ES-I3 (cell line): Measurements from ENCODE around the gene SLC24A1.

ENCODE experiments used
- H3K36me3 ChIP-seq: 2 replicates; pipeline ENCODE4 v1.6.1; 2013; ENCODE audit warnings: mild to moderate bottlenecking, low read length, control low read depth, moderate library complexity; ENCODE audit not compliant: insufficient read depth
- H3K4me1 ChIP-seq: 2 replicates; pipeline ENCODE4 v1.6.1; 2013; ENCODE audit warnings: mild to moderate bottlenecking, control low read depth, low read length; ENCODE audit not compliant: insufficient read depth
- H3K9ac ChIP-seq: 2 replicates; pipeline ENCODE4 v1.6.1; 2013; ENCODE audit warnings: low read depth, mild to moderate bottlenecking, low read length, moderate library complexity
- H3K9me3 ChIP-seq: 2 replicates; pipeline ENCODE4 v1.6.1; 2013; ENCODE audit warnings: mild to moderate bottlenecking, low read length, moderate library complexity; ENCODE audit not compliant: control insufficient read depth, insufficient read depth

SLC24A1 gene

DNA sequence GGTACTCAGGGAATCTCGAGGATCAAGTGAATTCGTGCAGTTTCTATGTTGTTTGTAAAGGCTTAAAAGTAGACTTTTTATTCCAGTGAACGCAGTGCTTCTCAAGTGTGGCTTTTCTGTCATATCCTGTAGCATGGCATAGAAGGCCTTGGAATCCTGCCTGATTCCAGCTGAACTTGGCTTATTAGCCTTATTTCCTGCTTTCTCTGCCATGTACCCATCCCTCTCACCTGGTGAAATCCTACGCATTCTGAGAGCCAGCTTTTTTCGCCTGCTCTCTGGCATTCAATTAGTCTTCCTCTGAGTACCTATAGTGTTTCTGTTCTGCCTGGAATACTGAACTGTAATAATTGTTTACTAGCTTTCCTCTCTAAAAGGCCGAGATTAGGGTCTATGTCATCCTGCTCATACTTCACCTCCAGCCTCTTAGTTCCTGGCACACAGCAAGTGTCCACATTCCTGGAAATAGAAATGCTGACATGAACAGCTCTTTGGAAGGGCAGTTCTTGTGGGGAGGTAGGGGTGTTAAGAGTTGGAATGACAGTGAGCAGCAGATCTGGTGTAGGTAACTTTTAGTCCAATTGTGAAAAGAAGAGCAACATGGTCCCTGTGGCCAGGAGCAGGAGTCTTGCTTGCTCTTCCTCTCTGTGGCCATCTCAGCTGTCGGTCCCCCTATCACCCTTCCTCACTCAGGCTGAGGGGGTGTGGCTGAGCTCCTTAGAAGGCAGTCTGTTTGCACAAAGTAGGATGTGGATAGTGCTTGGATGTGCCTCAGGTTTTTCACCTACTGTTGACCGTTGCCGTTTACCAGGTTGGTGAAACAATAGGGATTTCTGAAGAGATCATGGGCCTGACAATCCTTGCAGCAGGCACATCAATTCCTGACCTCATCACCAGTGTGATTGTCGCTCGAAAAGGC is 30.4 kb downstream of the SLC24A1 start:
- Histone ChIP-seq H3K36me3 (no peaks in the 10 kb centered on the region), H3K9me3 (no peaks in the 10 kb centered on the region), H3K9ac (no peak overlapping the region), H3K4me1 (no peaks in the 10 kb centered on the region)

GRCh38 chr15:65653341-65653740 is 31.6 kb downstream of the SLC24A1 start:
- Histone ChIP-seq H3K36me3 (no peaks in the 10 kb centered on the region), H3K9me3 (no peaks in the 10 kb centered on the region), H3K9ac (no peak overlapping the region), H3K4me1 (no peaks in the 10 kb centered on the region)

DNA sequence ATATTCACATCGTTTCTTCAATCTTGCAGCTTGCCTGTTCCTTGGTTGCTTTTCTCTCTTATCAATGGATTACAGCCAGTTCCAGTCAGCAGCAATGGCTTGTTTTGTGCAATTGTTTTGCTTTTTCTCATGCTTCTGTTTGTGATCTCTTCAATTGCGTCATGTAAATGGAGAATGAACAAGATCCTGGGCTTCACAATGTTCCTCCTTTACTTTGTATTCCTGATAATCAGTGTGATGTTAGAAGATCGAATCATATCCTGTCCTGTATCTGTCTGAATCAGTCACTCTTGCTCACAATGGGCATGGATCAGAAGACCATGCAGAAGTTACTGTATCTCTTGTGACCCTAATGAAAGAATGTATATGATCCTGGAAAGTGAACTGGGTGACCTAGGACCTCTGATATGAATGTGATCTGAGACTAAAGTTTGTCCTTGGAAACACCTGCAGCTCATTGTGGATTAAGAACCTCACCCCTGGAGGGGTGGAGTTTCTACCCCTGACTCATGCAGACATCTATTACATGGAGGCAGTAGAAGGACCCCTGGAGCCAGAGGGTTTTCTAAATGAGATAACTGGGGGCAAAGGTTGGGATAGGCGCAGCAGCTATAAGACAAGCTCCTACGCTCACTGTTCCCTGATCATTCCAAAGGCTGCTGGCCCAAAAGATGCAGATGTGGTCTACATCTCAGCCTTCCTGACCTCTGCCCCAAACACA is 32.2 kb downstream of the SLC24A1 start:
- Histone ChIP-seq H3K9me3 (no peaks in the 10 kb centered on the region), H3K4me1 (no peaks in the 10 kb centered on the region), H3K36me3 (no peaks in the 10 kb centered on the region), H3K9ac (no peak overlapping the region)

GRCh38 chr15:65655026-65655425 is 33.3 kb downstream of the SLC24A1 start:
- Histone ChIP-seq H3K36me3 (no peaks in the 10 kb centered on the region), H3K9me3 (no peaks in the 10 kb centered on the region), H3K9ac (no peak overlapping the region), H3K4me1 (no peaks in the 10 kb centered on the region)

DNA sequence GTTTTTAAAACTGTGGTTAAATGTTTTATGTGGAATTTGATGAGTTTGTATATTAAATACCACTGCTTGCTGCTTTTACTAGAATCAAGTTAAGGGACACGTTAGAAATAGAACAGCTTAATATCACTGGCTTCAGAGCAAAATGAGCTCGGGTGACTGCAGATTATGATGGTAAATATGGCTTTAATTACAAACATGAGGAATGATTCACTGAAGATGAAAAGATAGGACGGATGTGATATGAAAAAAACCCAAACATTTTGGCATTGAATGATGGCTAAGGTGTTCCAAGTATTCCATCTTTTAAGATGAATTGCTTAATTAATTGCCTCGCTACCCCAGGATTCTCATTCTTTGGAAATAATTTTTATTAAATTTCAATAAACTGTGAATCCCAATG is 33.7 kb downstream of the SLC24A1 start:
- Histone ChIP-seq H3K9ac (no peak overlapping the region), H3K4me1 (no peaks in the 10 kb centered on the region), H3K9me3 (no peaks in the 10 kb centered on the region), H3K36me3 (no peaks in the 10 kb centered on the region)

GRCh38 chr15:65659502-65660052 is 37.8 kb downstream of the SLC24A1 start:
- no peaks in the 10 kb centered on the region for H3K4me1 ChIP-seq
- no peaks in the 10 kb centered on the region for H3K36me3 ChIP-seq
- no peaks in the 10 kb centered on the region for H3K9me3 ChIP-seq
- H3K9ac ChIP-seq, result no peak overlapping the region

DNA sequence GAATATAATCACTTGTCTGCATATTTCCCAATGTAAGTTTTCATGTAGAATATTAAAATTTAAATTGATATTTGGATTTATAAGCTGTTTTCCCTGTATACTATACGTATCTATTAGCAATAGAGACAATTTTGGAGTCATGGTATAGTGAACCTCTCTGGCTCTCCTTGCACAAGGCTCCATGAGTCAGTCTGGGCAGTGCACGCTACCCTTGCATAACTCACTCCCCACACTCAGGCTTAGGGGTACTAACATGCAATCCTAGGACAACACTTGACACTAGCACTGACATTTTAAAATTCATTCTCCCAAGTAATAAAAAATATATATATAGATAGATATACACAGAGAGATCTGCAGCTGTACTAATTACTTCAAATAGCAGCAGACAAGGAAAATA is 39.2 kb downstream of the SLC24A1 start:
- no peaks in the 10 kb centered on the region for H3K36me3 ChIP-seq
- H3K9ac ChIP-seq, result no peak overlapping the region
- H3K9me3 ChIP-seq, result no peaks in the 10 kb centered on the region
- H3K4me1 ChIP-seq, result no peaks in the 10 kb centered on the region

- H3K4me1 ChIP-seq, result no peaks in the 10 kb centered on the region
These were observed 41.8 kb downstream of the SLC24A1 start for GRCh38 chr15:65663521-65663920.

GRCh38 chr15:65666257-65666656 is 44.5 kb downstream of the SLC24A1 start:
- Histone ChIP-seq H3K9ac (no peak overlapping the region), H3K4me1 (no peaks in the 10 kb centered on the region), H3K9me3 (no peaks in the 10 kb centered on the region), H3K36me3 (no peaks in the 10 kb centered on the region)

More at GRCh38 chr15:65663521-65663920, 41.8 kb downstream of the SLC24A1 start:
- Histone ChIP-seq H3K9me3 (no peaks in the 10 kb centered on the region), H3K36me3 (no peaks in the 10 kb centered on the region), H3K9ac (no peak overlapping the region)

GRCh38 chr15:65675551-65675950 is 53.8 kb downstream of the SLC24A1 start:
- H3K9ac ChIP-seq, result no peak overlapping the region
- H3K36me3 ChIP-seq, result no peaks in the 10 kb centered on the region
- no peaks in the 10 kb centered on the region for H3K9me3 ChIP-seq
- H3K4me1 ChIP-seq, result no peaks in the 10 kb centered on the region

DNA sequence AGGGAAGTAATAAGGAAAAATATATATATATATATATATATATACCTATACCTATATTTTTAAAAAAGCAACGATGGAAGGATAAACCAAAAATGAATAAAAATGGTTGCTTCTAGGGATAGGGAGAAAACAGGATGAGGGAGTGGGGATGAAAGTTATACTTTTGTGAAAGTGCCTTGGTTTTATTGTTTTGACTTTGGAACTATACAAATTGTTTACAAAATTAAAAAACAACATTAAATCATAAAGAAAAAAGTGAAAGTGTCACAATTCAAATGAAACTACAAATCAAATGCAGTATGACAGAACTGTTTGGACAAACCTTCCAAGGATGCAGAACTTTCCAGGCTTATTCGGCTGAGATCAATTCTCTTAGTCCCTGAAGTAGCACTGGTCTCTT is 54.4 kb downstream of the SLC24A1 start:
- Histone ChIP-seq H3K9ac (no peak overlapping the region), H3K9me3 (no peaks in the 10 kb centered on the region), H3K36me3 (no peaks in the 10 kb centered on the region), H3K4me1 (no peaks in the 10 kb centered on the region)

GRCh38 chr15:65680544-65680943 is 58.8 kb downstream of the SLC24A1 start:
- Histone ChIP-seq H3K9me3 (no peaks in the 10 kb centered on the region), H3K36me3 (no peaks in the 10 kb centered on the region), H3K9ac (no peak overlapping the region), H3K4me1 (no peaks in the 10 kb centered on the region)

DNA sequence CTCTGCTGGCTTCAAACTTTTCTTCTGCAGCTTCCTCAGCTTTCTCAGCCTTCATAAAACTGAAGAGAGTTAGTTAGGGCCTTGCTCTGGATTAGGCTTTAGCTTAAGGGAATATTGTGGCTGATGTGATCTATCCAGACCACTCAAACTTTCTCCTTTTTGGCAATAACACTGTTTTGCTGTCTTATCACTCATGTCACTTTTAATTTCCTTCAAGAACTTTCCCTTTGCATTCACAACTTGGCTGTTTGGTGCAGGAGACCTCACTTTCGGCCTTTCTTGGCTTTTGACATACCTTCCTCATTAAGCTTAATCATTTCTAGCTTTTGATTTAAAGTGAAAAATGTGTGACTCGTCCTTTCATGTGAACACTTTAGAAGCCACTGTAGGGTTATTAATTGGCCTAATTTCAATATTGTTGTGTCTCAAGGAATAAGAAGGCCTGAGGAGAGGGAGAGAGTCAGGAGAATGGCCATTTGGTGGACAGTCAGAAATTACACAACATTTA is 60.7 kb downstream of the SLC24A1 start:
- Histone ChIP-seq H3K4me1 (no peaks in the 10 kb centered on the region), H3K36me3 (no peaks in the 10 kb centered on the region)

DNA sequence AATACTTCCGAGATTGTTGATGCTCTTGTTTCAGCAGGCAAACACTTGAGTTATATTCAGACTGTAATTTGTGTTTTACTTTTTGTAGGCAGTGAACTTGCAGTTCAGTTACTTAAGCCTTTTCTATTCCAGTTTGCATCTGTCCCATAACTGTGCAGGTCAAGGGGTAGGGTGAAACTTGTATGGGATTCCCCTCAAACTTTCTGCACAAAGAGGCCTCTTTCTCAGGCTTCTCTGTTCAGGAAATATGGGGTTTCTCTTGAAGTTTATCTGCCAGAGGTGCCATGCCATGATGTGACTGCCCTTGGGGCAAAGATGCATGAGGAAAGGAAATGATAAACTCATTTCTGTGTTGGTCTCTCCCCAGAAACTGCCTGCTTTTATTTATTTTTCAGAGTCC is 66.7 kb downstream of the SLC24A1 start:
- Histone ChIP-seq H3K9ac (no peak overlapping the region), H3K9me3 (no peaks in the 10 kb centered on the region; the same call in 1 of the 2 replicates), H3K36me3 (no peaks in the 10 kb centered on the region), H3K4me1 (no peaks in the 10 kb centered on the region)

More for the DNA sequence above, 60.7 kb downstream of the SLC24A1 start:
- Histone ChIP-seq H3K9ac (no peak overlapping the region), H3K9me3 (no peaks in the 10 kb centered on the region; the same call in 1 of the 2 replicates)
